GM12875 (cell line): ENCODE results near the gene TBCE.

Experiments used
- H3K4me3 ChIP-seq: one replicate; pipeline ENCODE4 v1.5.1; 2011; ENCODE audit warnings: low read depth, low read length, control low read depth
- CTCF ChIP-seq: IDR thresholded peaks from 2 replicates; pipeline ENCODE4 v1.5.1; 2011; ENCODE audit warnings: low read depth, mild to moderate bottlenecking, control low read depth, inconsistent platforms, low read length, moderate library complexity, borderline replicate concordance; ENCODE audit not compliant: insufficient read depth

The TBCE gene

GRCh38 chr1:235434001-235434400, 66.8 kb downstream of the TBCE start:
- no peak for TF ChIP-seq CTCF
- H3K4me3 ChIP-seq, result no peak overlapping the region

- TF ChIP-seq CTCF, result no peak
- H3K4me3 ChIP-seq, result no peak overlapping the region
These were observed 74.0 kb downstream of the TBCE start for GRCh38 chr1:235441159-235441685.

- no peak overlapping the region for H3K4me3 ChIP-seq
- TF ChIP-seq CTCF, result no peak
These were observed 75.7 kb downstream of the TBCE start for GRCh38 chr1:235442788-235443429.

GRCh38 chr1:235448616-235449015, 81.4 kb downstream of the TBCE start:
- no peak for TF ChIP-seq CTCF
- no peak overlapping the region for H3K4me3 ChIP-seq

- H3K4me3 ChIP-seq, result no peak overlapping the region
- TF ChIP-seq CTCF, result no peak
These were observed 83.2 kb downstream of the TBCE start for GRCh38 chr1:235450433-235450832.

- no peak for TF ChIP-seq CTCF
- H3K4me3 ChIP-seq, result no peak overlapping the region
These were observed 83.8 kb downstream of the TBCE start for GRCh38 chr1:235450886-235451483.

GRCh38 chr1:235454021-235454420, 86.8 kb downstream of the TBCE start:
- TF ChIP-seq CTCF, result no peak
- H3K4me3 ChIP-seq, result no peak overlapping the region
